GM23338 (cell line): ENCODE measurements around the gene AHCY. TPM values are rescaled to one million over a fixed set of nuclear protein-coding genes. Genes with fewer than 3 reads are reported as not detected.
A peak's percentile ranks its signal among the peaks of the same experiment; 100 is the strongest.

Experiments used
- ATAC-seq: fragments of 200-7000 bp; cut with Tn5 transposase; 3 replicates; pipeline ENCODE4 v1.9.1; 2020
- DNase-seq: peaks from one replicate; pipeline ENCODE4 v3.0.0-alpha.2; 2015; ENCODE audit warnings: low spot score
- H2AFZ ChIP-seq: fragments of 200-600 bp; sonication (generic); 2 replicates; pipeline ENCODE4 v1.8.0; 2016; ENCODE audit warnings: antibody characterized with exemption, mild to moderate bottlenecking, moderate library complexity
- H3F3A ChIP-seq: fragments of 200-600 bp; sonication (generic); replicated peaks from 2 replicates; pipeline ENCODE4 v1.8.0; 2017; ENCODE audit warnings: antibody characterized with exemption, mixed run types, low read depth
- H3K27ac ChIP-seq: fragments of 200-600 bp; sonication (generic); 2 replicates; pipeline ENCODE4 v1.6.1; 2016; ENCODE audit warnings: low read depth
- H3K27me3 ChIP-seq: fragments of 200-600 bp; sonication (generic); 2 replicates; pipeline ENCODE4 v1.8.0; 2016; ENCODE audit warnings: mild to moderate bottlenecking, mixed run types, moderate library complexity; ENCODE audit not compliant: insufficient read depth
- H3K36me3 ChIP-seq: fragments of 200-600 bp; sonication (generic); 2 replicates; pipeline ENCODE4 v1.8.0; 2016; ENCODE audit warnings: mild to moderate bottlenecking; ENCODE audit not compliant: insufficient read depth
- H3K4me1 ChIP-seq: fragments of 200-600 bp; sonication (generic); 2 replicates; pipeline ENCODE4 v1.8.0; 2016; ENCODE audit warnings: mild to moderate bottlenecking, moderate library complexity; ENCODE audit not compliant: insufficient read depth
- H3K4me2 ChIP-seq: fragments of 200-600 bp; sonication (generic); 2 replicates; pipeline ENCODE4 v1.7.1; 2017; ENCODE audit warnings: mixed run types
- H3K4me3 ChIP-seq: fragments of 200-600 bp; sonication (generic); 2 replicates; pipeline ENCODE4 v1.6.1; 2016; ENCODE audit warnings: mixed run types
- H3K79me2 ChIP-seq: fragments of 200-600 bp; sonication (generic); replicated peaks from 2 replicates; pipeline ENCODE4 v1.8.0; 2017; ENCODE audit warnings: mild to moderate bottlenecking; ENCODE audit not compliant: insufficient read depth
- H3K9me2 ChIP-seq: fragments of 200-600 bp; sonication (generic); 2 replicates; pipeline ENCODE4 v1.8.0; 2017; ENCODE audit not compliant: insufficient read depth
- H4K20me1 ChIP-seq: fragments of 200-600 bp; sonication (generic); replicated peaks from 2 replicates; pipeline ENCODE4 v1.8.0; 2017; ENCODE audit warnings: mild to moderate bottlenecking; ENCODE audit not compliant: insufficient read depth
- H3K27ac Mint-ChIP-seq: 2 replicates; pipeline ENCODE4 v1.8.0; 2020; ENCODE audit warnings: inconsistent platforms, mild to moderate bottlenecking, moderate library complexity, mixed read lengths
- H3K27me3 Mint-ChIP-seq: 3 replicates; pipeline ENCODE4 v1.8.0; 2022; ENCODE audit warnings: low read depth, mild to moderate bottlenecking, moderate library complexity, mixed read lengths, inconsistent platforms; ENCODE audit not compliant: insufficient read depth, poor library complexity
- H3K36me3 Mint-ChIP-seq: 3 replicates; pipeline ENCODE4 v1.8.0; 2021; ENCODE audit warnings: low read depth, mild to moderate bottlenecking, inconsistent platforms, moderate library complexity, mixed read lengths
- H3K4me1 Mint-ChIP-seq: 3 replicates; pipeline ENCODE4 v1.8.0; 2020; ENCODE audit warnings: mild to moderate bottlenecking, inconsistent platforms, mixed read lengths
- H3K4me3 Mint-ChIP-seq: 3 replicates; pipeline ENCODE4 v1.8.0; 2021; ENCODE audit warnings: moderate library complexity, mild to moderate bottlenecking, inconsistent platforms, mixed read lengths
- H3K9me3 Mint-ChIP-seq: 3 replicates; pipeline ENCODE4 v1.8.0; 2020; ENCODE audit warnings: moderate library complexity, mild to moderate bottlenecking, inconsistent platforms, mixed read lengths
- CREB1 ChIP-seq: fragments of 250-450 bp; sonication (Bioruptor Pico); IDR thresholded peaks from 2 replicates; pipeline ENCODE4 v1.5.0; 2020; ENCODE audit warnings: low read depth, mild to moderate bottlenecking, moderate library complexity
- EZH2 ChIP-seq: fragments of 200-600 bp; sonication (generic); IDR thresholded peaks from one replicate; pipeline ENCODE4 v1.8.0; 2017; ENCODE audit warnings: antibody characterized with exemption, mild to moderate bottlenecking, low read depth; ENCODE audit not compliant: unreplicated experiment
- EZH2phosphoT487 ChIP-seq: fragments of 200-600 bp; sonication (generic); IDR thresholded peaks from one replicate; pipeline ENCODE4 v1.8.1; 2018; ENCODE audit warnings: antibody characterized with exemption; ENCODE audit not compliant: unreplicated experiment
- JUNB ChIP-seq: IDR thresholded peaks from one replicate; pipeline ENCODE4 v1.6.1; 2016; ENCODE audit warnings: antibody characterized with exemption; ENCODE audit not compliant: unreplicated experiment
- NANOG ChIP-seq: IDR thresholded peaks from 2 replicates; pipeline ENCODE4 v1.6.1; 2016; ENCODE audit warnings: antibody characterized with exemption, borderline replicate concordance
- POLR2AphosphoS5 ChIP-seq: IDR thresholded peaks from 2 replicates; pipeline ENCODE4 v1.6.1; 2016; ENCODE audit warnings: antibody characterized with exemption, low read depth
- STAT1 ChIP-seq: IDR thresholded peaks from one replicate; pipeline ENCODE4 v1.6.1; 2016; ENCODE audit warnings: antibody characterized with exemption; ENCODE audit not compliant: unreplicated experiment
- ZNF114 ChIP-seq: fragments of 250-450 bp; sonication (Bioruptor Pico); IDR thresholded peaks from 2 replicates; pipeline ENCODE4 v1.5.0; 2020; ENCODE audit warnings: mild to moderate bottlenecking, moderate library complexity
- ZNF331 ChIP-seq: fragments of 250-450 bp; sonication (Bioruptor Pico); IDR thresholded peaks from 2 replicates; pipeline ENCODE4 v1.5.0; 2020; ENCODE audit warnings: low read depth, mild to moderate bottlenecking, moderate library complexity
- polyA plus RNA-seq: library from polyadenylated mRNA; unstranded; fragments of >200 nt; fragmentation: Nextera tagmentation; extraction: Ambion mirVana; gene quantifications from 2 replicates; pipeline ENCODE4 v1.2.1, GENCODE V29; 2016
- total RNA-seq: library from RNA; depleted of rRNA; stranded (reverse); fragments of >200 nt; shearing (Covaris generic); gene quantifications from 2 replicates; pipeline ENCODE4 v1.2.3, GENCODE V29; 2014
- TF ChIP-seq, protein P1 (sequence below): IDR thresholded peaks from one replicate; pipeline ENCODE4 v1.6.1; 2018; ENCODE audit warnings: antibody characterized with exemption; ENCODE audit not compliant: unreplicated experiment

Gene AHCY
- total and polyA plus RNA-seq, 2 experiments from 2014 or later, result 138 to 423 TPM

DNA sequence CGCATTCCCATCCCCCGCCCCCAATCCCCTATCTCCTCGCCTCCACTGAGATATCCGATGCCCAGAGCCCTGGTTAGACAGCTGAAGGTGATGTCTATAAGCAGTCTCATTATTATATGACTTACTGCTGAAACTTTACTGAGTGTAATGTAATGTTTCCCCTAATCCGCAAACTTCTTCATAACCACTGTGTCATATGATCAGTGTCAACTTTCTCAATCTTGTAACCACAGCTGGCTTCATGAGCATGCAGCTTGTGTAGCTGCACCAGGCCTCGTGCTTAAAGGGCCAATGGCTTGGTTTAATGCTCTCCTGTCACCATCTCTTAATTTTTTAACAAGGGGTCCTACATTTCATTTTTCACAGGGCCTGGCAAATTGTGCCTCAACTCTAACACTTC, 53.9 kb downstream of the AHCY start:
- no peak overlapping the region for H3K4me2 ChIP-seq
- no peaks in the 10 kb centered on the region for H3K9me3 Mint-ChIP-seq
- DNase-seq (no peak), ATAC-seq (peak; percentile 26; the same call in 2 of the 3 replicates)
- H3K79me2 ChIP-seq, result no peaks in the 10 kb centered on the region
- H3K27me3 ChIP-seq, result no peaks in the 10 kb centered on the region
- peaks cover 8% of the 10 kb centered on the region for H3K4me1 Mint-ChIP-seq
- H4K20me1 ChIP-seq, result no peaks in the 10 kb centered on the region
- no peak for TF ChIP-seq POLR2AphosphoS5
- no peak for TF ChIP-seq EZH2
- TF ChIP-seq NANOG, result no peak
- TF ChIP-seq JUNB, result no peak
- no peak for TF ChIP-seq ZNF331 (CRISPR knock-in tag)
- no peak for TF ChIP-seq STAT1
- TF ChIP-seq CREB1 (CRISPR knock-in tag), result no peak
- TF ChIP-seq ZNF114, result no peak
- TF ChIP-seq, protein P1, sequence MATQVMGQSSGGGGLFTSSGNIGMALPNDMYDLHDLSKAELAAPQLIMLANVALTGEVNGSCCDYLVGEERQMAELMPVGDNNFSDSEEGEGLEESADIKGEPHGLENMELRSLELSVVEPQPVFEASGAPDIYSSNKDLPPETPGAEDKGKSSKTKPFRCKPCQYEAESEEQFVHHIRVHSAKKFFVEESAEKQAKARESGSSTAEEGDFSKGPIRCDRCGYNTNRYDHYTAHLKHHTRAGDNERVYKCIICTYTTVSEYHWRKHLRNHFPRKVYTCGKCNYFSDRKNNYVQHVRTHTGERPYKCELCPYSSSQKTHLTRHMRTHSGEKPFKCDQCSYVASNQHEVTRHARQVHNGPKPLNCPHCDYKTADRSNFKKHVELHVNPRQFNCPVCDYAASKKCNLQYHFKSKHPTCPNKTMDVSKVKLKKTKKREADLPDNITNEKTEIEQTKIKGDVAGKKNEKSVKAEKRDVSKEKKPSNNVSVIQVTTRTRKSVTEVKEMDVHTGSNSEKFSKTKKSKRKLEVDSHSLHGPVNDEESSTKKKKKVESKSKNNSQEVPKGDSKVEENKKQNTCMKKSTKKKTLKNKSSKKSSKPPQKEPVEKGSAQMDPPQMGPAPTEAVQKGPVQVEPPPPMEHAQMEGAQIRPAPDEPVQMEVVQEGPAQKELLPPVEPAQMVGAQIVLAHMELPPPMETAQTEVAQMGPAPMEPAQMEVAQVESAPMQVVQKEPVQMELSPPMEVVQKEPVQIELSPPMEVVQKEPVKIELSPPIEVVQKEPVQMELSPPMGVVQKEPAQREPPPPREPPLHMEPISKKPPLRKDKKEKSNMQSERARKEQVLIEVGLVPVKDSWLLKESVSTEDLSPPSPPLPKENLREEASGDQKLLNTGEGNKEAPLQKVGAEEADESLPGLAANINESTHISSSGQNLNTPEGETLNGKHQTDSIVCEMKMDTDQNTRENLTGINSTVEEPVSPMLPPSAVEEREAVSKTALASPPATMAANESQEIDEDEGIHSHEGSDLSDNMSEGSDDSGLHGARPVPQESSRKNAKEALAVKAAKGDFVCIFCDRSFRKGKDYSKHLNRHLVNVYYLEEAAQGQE, result no peak
- no peak for TF ChIP-seq EZH2phosphoT487
- H3K4me1 ChIP-seq, result no peaks in the 10 kb centered on the region
- no peaks in the 10 kb centered on the region for H3K36me3 ChIP-seq
- no peaks in the 10 kb centered on the region for H3F3A ChIP-seq
- no peaks in the 10 kb centered on the region for H3K36me3 Mint-ChIP-seq
- no peaks in the 10 kb centered on the region for H3K9me2 ChIP-seq
- H3K27ac ChIP-seq, result no peak overlapping the region
- H2AFZ ChIP-seq, result 0 out of 2 replicates have a peak overlapping the region, but pooled peaks have one; percentile 47
- no peak overlapping the region for H3K4me3 Mint-ChIP-seq
- H3K4me3 ChIP-seq, result no peak overlapping the region
- H3K27ac Mint-ChIP-seq, result no peak overlapping the region
- H3K27me3 Mint-ChIP-seq, result peaks cover 2% of the 10 kb centered on the region

DNA sequence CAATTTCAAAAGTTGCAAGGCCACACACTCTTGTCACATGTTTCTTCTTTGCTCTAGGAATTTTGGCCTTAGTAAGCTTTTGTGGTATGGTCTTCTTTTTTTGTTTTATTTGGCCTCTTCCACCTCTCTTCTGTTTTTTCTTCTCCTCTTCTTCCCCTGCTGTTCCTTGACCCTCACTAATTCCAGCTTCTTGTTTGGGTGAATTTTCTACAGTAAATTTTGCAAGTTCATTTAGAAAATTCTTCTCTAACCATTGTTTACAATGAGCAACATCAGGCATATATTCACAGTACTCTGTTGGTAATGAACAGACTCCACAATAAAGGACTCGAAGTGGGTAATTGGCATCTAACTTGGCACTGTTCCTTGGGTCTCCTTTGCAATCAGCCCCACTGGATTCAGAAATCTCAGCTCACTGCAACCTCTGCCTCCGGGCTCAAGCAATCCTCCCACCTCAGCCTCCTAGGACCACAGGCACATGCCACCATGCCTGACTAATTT, 57.0 kb downstream of the AHCY start:
- H3K4me3 ChIP-seq, result no peak overlapping the region
- H3K36me3 Mint-ChIP-seq, result no peaks in the 10 kb centered on the region
- no peak overlapping the region for H3K27ac ChIP-seq
- H3K9me2 ChIP-seq, result no peaks in the 10 kb centered on the region
- H3K27me3 ChIP-seq, result no peaks in the 10 kb centered on the region
- H3K4me1 ChIP-seq, result 0 out of 2 replicates have a peak, but pooled peaks cover 2% of the 10 kb centered on the region
- no peak overlapping the region for H3K27ac Mint-ChIP-seq
- no peak for ATAC-seq
- no peak overlapping the region for H2AFZ ChIP-seq
- no peaks in the 10 kb centered on the region for H4K20me1 ChIP-seq
- H3K9me3 Mint-ChIP-seq, result no peaks in the 10 kb centered on the region
- H3K4me3 Mint-ChIP-seq, result no peak overlapping the region
- no peaks in the 10 kb centered on the region for H3K36me3 ChIP-seq
- H3K79me2 ChIP-seq, result no peaks in the 10 kb centered on the region
- H3K27me3 Mint-ChIP-seq, result peaks cover 2% of the 10 kb centered on the region
- DNase-seq, result no peak
- H3K4me2 ChIP-seq, result no peak overlapping the region
- H3F3A ChIP-seq, result no peaks in the 10 kb centered on the region
- peaks cover 10% of the 10 kb centered on the region for H3K4me1 Mint-ChIP-seq
- TF ChIP-seq NANOG, result no peak
- no peak for TF ChIP-seq STAT1
- TF ChIP-seq ZNF331 (CRISPR knock-in tag), result no peak
- no peak for TF ChIP-seq ZNF114
